ENCODE measurements around the gene TMED5. TPM values are rescaled to one million over a fixed set of nuclear protein-coding genes. Genes with fewer than 3 reads are reported as not detected.

Gene TMED5
- total RNA-seq, 1 experiment from 2014 or later: 32.6 TPM

- ATAC-seq: no peak
- Histone ChIP-seq H3K4me1 (ENCODE audit: control insufficient read depth in 1 of 2, insufficient read depth in 2 of 2, low read length in 2 of 2) (no peaks in the 10 kb centered on the region), H3K9me3 (ENCODE audit: control insufficient read depth in 1 of 2, insufficient read depth in 1 of 2, low read depth in 1 of 2, low read length in 2 of 2) (no peaks in the 10 kb centered on the region), H3K36me3 (ENCODE audit: control insufficient read depth in 1 of 2, insufficient read depth in 2 of 2, low read length in 2 of 2) (peaks cover 17 to 18% of the 10 kb centered on the region in 2 experiments; a peak in 1 of 4 replicates), H3K79me2 (ENCODE audit: insufficient read depth, low read length) (no peaks in the 10 kb centered on the region), H3K9ac (ENCODE audit: low read length) (no peak overlapping the region), H2AFZ (ENCODE audit: low read depth, low read length, poor library complexity, severe bottlenecking) (no peak overlapping the region), H3K27ac (ENCODE audit: low read depth, low read length) (no peak overlapping the region), H3K4me2 (ENCODE audit: low read length) (no peak overlapping the region), H3K9me2 (ENCODE audit: insufficient read depth) (no peaks in the 10 kb centered on the region), H3K27me3 (ENCODE audit: insufficient read depth, low read length) (no peaks in the 10 kb centered on the region), H3K4me3 (replicated peaks in 1 of 2; ENCODE audit: low read depth in 1 of 2, low read length in 2 of 2) (no peak overlapping the region), H4K20me1 (ENCODE audit: insufficient read depth) (no peaks in the 10 kb centered on the region)
- CTCF ChIA-PET: no interaction called here
- no peak for TF ChIP-seq RAD21 (IDR thresholded peaks at IDR 0.05; ENCODE audit: low read depth)
- no peak for TF ChIP-seq ZNF274 (IDR thresholded peaks at IDR 0.05; ENCODE audit: low read depth, low read length)
- TF ChIP-seq ATF3 (IDR thresholded peaks at IDR 0.05): no peak
- TF ChIP-seq POLR2A (IDR thresholded peaks at IDR 0.05; ENCODE audit: borderline replicate concordance, extremely low read depth, insufficient read depth, insufficient read length): no peak
- TF ChIP-seq CBX3 (IDR thresholded peaks at IDR 0.05; ENCODE audit: low read depth): no peak
- no peak for TF ChIP-seq EZH2 (IDR thresholded peaks at IDR 0.05)
- no peak for TF ChIP-seq SRF (IDR thresholded peaks at IDR 0.05; ENCODE audit: low read depth)
- TF ChIP-seq POLR2AphosphoS5 (IDR thresholded peaks at IDR 0.05; ENCODE audit: low read depth, low read length): no peak
- TF ChIP-seq TCF7L2 (IDR thresholded peaks at IDR 0.05; ENCODE audit: borderline replicate concordance, extremely low read depth, insufficient read depth, insufficient read length): no peak
- TF ChIP-seq CEBPB (IDR thresholded peaks at IDR 0.05; ENCODE audit: low read depth): no peak
- no peak for TF ChIP-seq SP1 (IDR thresholded peaks at IDR 0.05; ENCODE audit: low read depth)
- TF ChIP-seq, protein P1, sequence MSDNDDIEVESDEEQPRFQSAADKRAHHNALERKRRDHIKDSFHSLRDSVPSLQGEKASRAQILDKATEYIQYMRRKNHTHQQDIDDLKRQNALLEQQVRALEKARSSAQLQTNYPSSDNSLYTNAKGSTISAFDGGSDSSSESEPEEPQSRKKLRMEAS (IDR thresholded peaks at IDR 0.05): no peak
- TF ChIP-seq FOSL1 (IDR thresholded peaks at IDR 0.05; ENCODE audit: low read depth): no peak
- no peak for TF ChIP-seq EZH2phosphoT487 (IDR thresholded peaks at IDR 0.05; ENCODE audit: borderline replicate concordance)
- no peak for TF ChIP-seq EGR1 (IDR thresholded peaks at IDR 0.05; ENCODE audit: low read depth)
- TF ChIP-seq, protein P2, sequence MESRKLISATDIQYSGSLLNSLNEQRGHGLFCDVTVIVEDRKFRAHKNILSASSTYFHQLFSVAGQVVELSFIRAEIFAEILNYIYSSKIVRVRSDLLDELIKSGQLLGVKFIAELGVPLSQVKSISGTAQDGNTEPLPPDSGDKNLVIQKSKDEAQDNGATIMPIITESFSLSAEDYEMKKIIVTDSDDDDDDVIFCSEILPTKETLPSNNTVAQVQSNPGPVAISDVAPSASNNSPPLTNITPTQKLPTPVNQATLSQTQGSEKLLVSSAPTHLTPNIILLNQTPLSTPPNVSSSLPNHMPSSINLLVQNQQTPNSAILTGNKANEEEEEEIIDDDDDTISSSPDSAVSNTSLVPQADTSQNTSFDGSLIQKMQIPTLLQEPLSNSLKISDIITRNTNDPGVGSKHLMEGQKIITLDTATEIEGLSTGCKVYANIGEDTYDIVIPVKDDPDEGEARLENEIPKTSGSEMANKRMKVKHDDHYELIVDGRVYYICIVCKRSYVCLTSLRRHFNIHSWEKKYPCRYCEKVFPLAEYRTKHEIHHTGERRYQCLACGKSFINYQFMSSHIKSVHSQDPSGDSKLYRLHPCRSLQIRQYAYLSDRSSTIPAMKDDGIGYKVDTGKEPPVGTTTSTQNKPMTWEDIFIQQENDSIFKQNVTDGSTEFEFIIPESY (IDR thresholded peaks at IDR 0.05; ENCODE audit: extremely low read depth, insufficient replicate concordance, low read length): no peak
- DNase-seq (ENCODE audit: low read depth, low spot score): no peak
- POLR2A ChIA-PET: no interaction called here
- RAD21 ChIA-PET (ENCODE audit: low non-redundant PET in 1 of 2, low total read pairs in 2 of 2, uncharacterized antibody in 2 of 2, unreplicated experiment in 2 of 2): no interaction called here
- BruUV-seq (replicated peaks): no TSS peak
- intact Hi-C loops (cut with micrococcal nuclease): no loop called here
Measured at GRCh38 chr1:93199150-93199549, 18.9 kb upstream of the TMED5 start.

Measured in HCT116 (cell line).